Tongue (tissue), 2 donors: ENCODE measurements around the gene ZNF653. TPM values are rescaled to one million over a fixed set of nuclear protein-coding genes. Genes with fewer than 3 reads are reported as not detected.
"Not testable (repeated sequence)": the region's sequence is repeated elsewhere in the genome, so short reads cannot be mapped to it uniquely, and the experiment has no call there.

Experiments used
- DNase-seq: peaks from one replicate; pipeline ENCODE4 v3.0.0-alpha.2; 2015
- total RNA-seq: library from RNA; depleted of rRNA; stranded (reverse); fragments of >200 nt; gene quantifications from one replicate; pipeline ENCODE4 v1.2.3, GENCODE V29; 2014

ZNF653 gene
- total RNA-seq, 1 donor from 2014 or later: 4.2 TPM

GRCh38 chr19:11453468-11454341 lies 51.9 kb downstream of the ZNF653 start:
- no peak for DNase-seq

DNA sequence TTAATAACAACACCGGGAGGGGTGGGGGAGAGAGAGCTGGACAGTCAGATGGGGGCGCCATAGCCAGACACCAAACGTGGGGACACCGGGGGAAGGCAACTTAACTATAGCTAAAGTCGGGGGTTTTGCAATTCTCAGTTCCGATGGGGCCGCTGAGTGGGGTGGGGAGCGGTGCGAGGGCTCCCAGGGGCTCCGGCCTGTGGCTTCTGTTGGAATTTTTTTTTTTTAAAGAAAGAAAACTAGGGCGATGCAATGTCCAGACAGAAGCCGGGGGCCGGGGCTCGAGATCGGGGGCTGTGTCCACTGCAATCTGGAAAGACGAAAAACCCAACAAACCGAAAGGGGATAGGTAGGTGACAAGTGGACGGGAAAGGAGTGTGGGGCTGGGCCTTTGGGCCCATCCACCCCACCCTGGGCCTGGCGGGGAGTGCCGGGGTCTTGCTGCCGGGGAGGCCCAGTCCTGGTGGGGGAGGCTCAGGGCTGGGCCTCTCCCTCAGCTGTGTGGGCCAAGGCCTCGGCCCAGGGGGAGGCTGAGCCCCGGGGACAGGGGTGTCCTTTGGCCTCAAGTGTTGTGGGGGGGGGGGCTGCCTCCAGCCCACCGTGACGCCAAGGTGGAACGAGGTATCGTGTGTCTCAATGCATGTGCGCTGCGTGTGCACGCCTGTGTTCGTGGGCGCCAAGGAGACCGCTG lies 52.9 kb downstream of the ZNF653 start:
- no peak for DNase-seq

- peak; percentile 32 for DNase-seq
These were observed 53.6 kb downstream of the ZNF653 start for GRCh38 chr19:11451871-11452619.

GRCh38 chr19:11451327-11451870 lies 54.2 kb downstream of the ZNF653 start:
- DNase-seq: no peak

DNA sequence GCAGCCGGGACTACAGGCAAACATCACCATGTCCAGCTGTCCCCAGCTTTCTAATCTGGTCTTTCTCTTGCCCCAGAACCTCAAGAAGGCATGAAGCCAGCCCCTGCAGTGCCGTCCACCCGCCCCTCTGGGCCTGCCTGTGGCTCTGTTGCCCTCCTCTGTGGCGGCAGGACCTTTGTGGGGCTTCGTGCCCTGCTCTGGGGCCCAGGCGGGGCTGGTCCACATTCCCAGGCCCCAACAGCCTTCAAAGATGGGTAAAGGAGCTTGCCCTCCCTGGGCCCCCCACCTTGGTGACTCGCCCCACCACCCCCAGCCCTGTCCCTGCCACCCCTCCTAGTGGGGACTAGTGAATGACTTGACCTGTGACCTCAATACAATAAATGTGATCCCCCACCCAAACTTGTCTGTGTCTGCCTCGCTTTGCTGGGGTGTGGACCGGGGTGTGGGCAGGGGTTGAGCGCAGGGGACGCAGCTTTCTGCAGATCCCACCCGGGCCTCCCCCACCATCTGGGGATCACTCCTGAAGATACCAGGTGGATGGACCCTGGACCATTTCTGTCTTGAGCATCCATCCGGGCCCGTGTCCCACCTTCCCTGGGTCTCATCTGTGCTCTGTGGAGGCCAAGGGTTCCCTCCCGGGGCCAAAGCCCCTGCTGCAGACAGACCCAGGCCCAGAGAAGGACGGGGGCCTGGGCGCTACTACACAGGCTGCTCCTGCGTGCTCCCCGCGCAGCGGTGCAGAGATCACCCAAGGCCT lies 54.9 kb downstream of the ZNF653 start:
- no peak for DNase-seq

DNA sequence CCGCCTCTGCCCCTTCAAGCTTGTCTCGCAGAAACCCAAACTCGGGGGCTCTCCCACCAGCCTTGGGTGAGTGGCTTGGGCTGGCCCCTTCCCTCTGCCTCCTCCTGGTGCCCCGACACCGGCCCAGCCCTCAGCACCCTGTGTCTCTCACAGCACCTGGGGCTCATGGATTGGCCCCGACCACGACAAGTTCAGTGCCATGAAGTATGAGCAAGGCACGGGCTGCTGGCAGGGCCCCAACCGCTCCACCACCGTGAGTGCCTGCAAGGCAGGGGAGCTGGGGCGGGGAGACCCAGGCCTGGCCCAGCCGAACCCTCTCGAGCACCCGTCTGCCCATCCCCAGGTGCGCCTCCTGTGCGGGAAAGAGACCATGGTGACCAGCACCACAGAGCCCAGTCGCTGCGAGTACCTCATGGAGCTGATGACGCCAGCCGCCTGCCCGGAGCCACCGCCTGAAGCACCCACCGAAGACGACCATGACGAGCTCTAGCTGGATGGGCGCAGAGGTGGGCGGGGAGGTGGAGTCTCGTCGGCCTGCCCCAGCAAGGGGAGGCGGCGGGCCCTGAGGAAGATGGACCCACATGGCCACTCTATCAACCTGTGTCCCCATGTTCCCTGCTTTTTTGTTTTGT lies 56.6 kb downstream of the ZNF653 start:
- DNase-seq: no peak

GRCh38 chr19:11448410-11448809 lies 57.2 kb downstream of the ZNF653 start:
- DNase-seq: no peak

DNA sequence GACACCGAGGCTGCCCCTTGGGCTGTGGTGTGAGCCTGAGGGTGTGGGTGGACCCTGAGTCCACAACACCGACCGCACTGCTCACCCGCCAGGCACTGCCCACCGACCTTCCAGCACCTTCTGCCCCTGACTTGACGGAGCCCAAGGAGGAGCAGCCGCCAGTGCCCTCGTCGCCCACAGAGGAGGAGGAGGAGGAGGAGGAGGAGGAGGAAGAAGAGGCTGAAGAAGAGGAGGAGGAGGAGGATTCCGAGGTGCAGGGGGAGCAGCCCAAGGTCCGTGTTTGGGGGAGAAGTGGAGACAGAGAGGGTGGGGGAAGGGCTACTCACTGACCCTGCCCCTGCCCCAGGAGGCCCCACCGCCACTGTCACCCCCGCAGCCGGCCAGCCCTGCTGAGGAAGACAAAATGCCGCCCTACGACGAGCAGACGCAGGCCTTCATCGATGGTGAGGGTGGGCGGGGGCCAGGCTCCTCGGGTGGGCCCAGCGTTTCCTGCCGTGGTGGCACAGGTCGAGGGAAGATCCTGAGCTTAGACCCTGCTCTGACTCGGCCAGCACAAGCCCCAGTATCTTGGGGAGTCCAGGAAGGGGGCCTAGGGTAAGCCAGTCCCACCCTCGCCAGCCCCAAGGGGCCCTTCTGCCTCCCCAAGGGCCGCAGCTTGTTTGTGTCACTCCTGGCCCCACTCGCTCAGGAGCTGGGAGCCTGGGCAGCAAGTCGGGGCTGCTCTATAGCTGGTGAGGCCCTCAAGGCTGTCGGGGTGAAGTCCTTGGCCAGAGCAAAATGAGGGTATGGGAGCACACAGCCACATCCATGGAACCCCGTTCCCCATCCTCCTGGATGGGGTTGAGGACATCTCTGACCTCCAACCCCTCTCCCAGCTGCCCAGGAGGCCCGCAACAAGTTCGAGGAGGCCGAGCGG lies 58.0 kb downstream of the ZNF653 start:
- DNase-seq: no peak

GRCh38 chr19:11446652-11447301 lies 58.9 kb downstream of the ZNF653 start:
- peak; percentile 38 for DNase-seq

GRCh38 chr19:11446271-11446651 lies 59.4 kb downstream of the ZNF653 start:
- DNase-seq: no peak

GRCh38 chr19:11445141-11445540 lies 60.5 kb downstream of the ZNF653 start:
- DNase-seq: no peak

GRCh38 chr19:11444059-11444458 lies 61.6 kb downstream of the ZNF653 start:
- DNase-seq: no peak

- no peak for DNase-seq
These were observed 67.7 kb downstream of the ZNF653 start for GRCh38 chr19:11437955-11438354.

DNA sequence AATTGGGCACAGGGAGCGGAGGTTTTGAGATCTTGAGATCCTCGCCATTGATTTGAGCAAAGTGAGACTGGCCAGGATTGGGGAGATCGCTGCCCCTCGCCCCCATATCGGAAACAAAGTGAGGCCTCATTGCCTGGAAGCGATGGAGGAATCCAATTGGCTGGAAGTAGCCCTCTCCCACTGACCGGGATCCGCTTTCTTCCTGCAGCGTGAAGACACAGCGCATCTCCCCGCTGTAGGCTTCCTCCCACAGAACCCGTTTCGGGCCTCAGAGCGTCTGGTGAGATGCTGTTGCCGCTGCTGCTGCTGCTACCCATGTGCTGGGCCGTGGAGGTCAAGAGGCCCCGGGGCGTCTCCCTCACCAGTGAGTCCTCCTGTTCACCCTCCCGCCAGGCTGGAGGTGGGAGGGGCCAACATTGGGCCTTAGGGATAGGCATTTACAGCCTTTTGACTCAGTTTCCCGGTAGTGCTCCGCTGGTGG lies 69.8 kb downstream of the ZNF653 start:
- no peak for DNase-seq

DNA sequence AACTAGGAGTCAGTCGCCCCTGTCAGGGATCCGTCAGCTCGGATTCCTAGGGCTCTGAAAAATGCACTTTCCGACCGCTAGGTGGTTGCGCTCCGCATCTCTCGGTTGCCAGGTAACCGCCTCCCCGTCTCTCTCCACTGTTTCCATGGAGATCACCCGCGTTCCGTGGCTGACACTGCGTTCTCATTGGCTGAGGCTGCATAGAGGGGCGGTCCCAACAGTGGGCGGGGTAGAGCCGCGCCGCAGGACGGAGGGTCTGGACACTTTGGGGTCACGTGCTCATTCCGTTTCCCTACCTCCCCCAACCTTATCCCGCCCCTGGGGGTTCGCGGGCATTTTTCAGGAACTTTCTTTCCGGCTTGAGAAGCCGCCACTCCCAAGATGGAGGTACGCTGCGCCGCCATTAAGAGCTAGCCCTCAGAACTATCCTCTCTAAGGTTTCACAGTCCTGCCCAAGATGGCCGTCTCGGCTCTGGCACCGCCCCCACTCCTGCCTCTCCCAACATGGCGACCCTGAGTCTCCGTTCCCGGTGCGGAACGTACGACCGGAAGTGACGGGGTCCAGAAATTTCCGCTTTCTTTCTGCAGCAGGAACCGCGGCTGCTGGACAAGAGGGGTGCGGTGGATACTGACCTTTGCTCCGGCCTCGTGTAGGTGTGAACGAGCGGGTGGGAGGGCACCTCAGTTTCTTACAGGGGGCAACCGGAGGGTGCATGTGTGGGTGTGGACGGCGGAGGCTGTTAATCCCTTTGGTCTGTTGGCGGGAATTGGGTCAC lies 70.4 kb downstream of the ZNF653 start, which contains the start of the genes ODAD3 and PRKCSH:
Gene ODAD3, minus strand, starts transcription at position 65 of the 776 bp plus-strand sequence. CDS start 105 bp downstream, outside the sequence.
Gene PRKCSH, plus strand, starts transcription at position 579 of the 776 bp plus-strand sequence. CDS start 483 bp downstream, outside the sequence.
- DNase-seq: peak; percentile 100

GRCh38 chr19:11434703-11435056 lies 71.0 kb downstream of the ZNF653 start:
- no peak for DNase-seq

DNA sequence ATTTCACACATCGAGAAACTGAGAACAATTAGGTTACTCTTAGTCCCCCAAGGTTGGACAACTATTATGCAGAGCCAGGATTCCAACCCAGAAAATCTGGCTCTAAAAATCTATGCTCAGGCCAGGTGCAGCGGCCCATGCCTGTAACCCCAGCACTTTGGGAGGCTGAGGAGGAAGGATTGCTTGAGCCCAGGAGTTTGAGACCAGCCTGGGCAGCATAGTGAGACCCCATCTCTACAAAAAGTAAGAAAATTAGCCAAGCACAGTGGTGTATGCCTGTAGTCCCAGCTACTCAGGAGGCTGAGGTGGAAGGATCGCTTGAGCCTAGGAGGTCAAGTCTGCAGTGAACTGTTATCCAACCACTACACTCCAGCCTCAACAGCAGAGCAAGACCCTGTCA lies 72.1 kb downstream of the ZNF653 start:
- not testable (repeated sequence) for DNase-seq
